LNCaP clone FGC (cell line): ENCODE results near the gene INTU.
"Not testable (repeated sequence)": the region's sequence is repeated elsewhere in the genome, so short reads cannot be mapped to it uniquely, and the experiment has no call there.

Experiments
- DNase-seq: peaks from one replicate; pipeline ENCODE4 v3.0.0-alpha.2; 2011; ENCODE audit warnings: low read depth
- H3K4me3 ChIP-seq: 2 replicates; pipeline ENCODE4 v1.5.1; 2011; ENCODE audit warnings: mild to moderate bottlenecking, low read depth, low read length, control low read depth
- CTCF ChIP-seq: IDR thresholded peaks from 2 replicates; pipeline ENCODE4 v1.5.1; 2012; ENCODE audit warnings: mild to moderate bottlenecking; ENCODE audit not compliant: control insufficient read depth, insufficient read depth; ENCODE audit errors: extremely low read depth

Gene INTU

GRCh38 chr4:127642169-127642568 lies 9.4 kb downstream of the INTU start:
- no peak overlapping the region for H3K4me3 ChIP-seq
- TF ChIP-seq CTCF, result no peak
- no peak for DNase-seq

GRCh38 chr4:127643791-127644190 lies 11.0 kb downstream of the INTU start:
- no peak for TF ChIP-seq CTCF
- no peak overlapping the region for H3K4me3 ChIP-seq
- DNase-seq, result no peak

- no peak for TF ChIP-seq CTCF
- H3K4me3 ChIP-seq, result no peak overlapping the region
- no peak for DNase-seq
Observed at GRCh38 chr4:127648061-127648460, 15.3 kb downstream of the INTU start.

- not testable (repeated sequence) for DNase-seq, H3K4me3 ChIP-seq
Observed at GRCh38 chr4:127655590-127655989, 22.8 kb downstream of the INTU start.

GRCh38 chr4:127656047-127656680 lies 23.4 kb downstream of the INTU start:
- no peak for DNase-seq
- no peak for TF ChIP-seq CTCF
- no peak overlapping the region for H3K4me3 ChIP-seq

- DNase-seq, result no peak
- TF ChIP-seq CTCF, result no peak
- H3K4me3 ChIP-seq, result no peak overlapping the region
Observed at GRCh38 chr4:127660284-127660885, 27.6 kb downstream of the INTU start.

GRCh38 chr4:127667116-127667515 lies 34.4 kb downstream of the INTU start:
- no peak for TF ChIP-seq CTCF
- H3K4me3 ChIP-seq, result no peak overlapping the region
- DNase-seq, result no peak
